CD14-positive monocyte (primary cell): ENCODE results near the gene SPTBN4. TPM values are rescaled to one million over a fixed set of nuclear protein-coding genes. Genes with fewer than 3 reads are reported as not detected.

Experiments used
- DNase-seq, 3 donors: peaks; one replicate each; pipeline ENCODE4 v3.0.0-alpha.2; 2011 to 2022
- H2AFZ ChIP-seq: 2 replicates; pipeline ENCODE4 v1.6.0; 2012; ENCODE audit warnings: mild to moderate bottlenecking, low read depth, low read length, inconsistent platforms; ENCODE audit not compliant: insufficient read depth, poor library complexity, severe bottlenecking
- H3K27ac ChIP-seq, 2 donors: 1 replicate in 1 of 2; 2 replicates in 1 of 2; pipeline ENCODE4 v1.5.1; 2012 to 2013; ENCODE audit warnings: low read length in 2 of 2, control low read depth in 1 of 2, inconsistent platforms in 1 of 2, low read depth in 1 of 2, mild to moderate bottlenecking in 1 of 2
- H3K27me3 ChIP-seq, 2 donors: one replicate each; pipeline versions ENCODE4 v1.6.0 to v1.6.1; 2011 to 2013; ENCODE audit warnings: low read length in 2 of 2; ENCODE audit not compliant: control insufficient read depth in 2 of 2, insufficient read depth in 2 of 2
- H3K36me3 ChIP-seq, 2 donors: replicated peaks in 1 of 2; 1 replicate in 1 of 2; 2 replicates in 1 of 2; pipeline versions ENCODE4 v1.5.1 to v1.6.1; 2012 to 2013; ENCODE audit warnings: low read length in 2 of 2, control low read depth in 1 of 2, inconsistent platforms in 1 of 2, mild to moderate bottlenecking in 1 of 2; ENCODE audit not compliant: insufficient read depth in 2 of 2, control insufficient read depth in 1 of 2
- H3K4me1 ChIP-seq, 2 donors: 1 replicate in 1 of 2; 2 replicates in 1 of 2; pipeline versions ENCODE4 v1.5.1 to v1.6.1; 2012 to 2013; ENCODE audit warnings: low read length in 2 of 2, control low read depth in 1 of 2, inconsistent platforms in 1 of 2, mild to moderate bottlenecking in 1 of 2, moderate library complexity in 1 of 2; ENCODE audit not compliant: insufficient read depth in 2 of 2, control insufficient read depth in 1 of 2
- H3K4me2 ChIP-seq: replicated peaks from 2 replicates; pipeline ENCODE3; 2012; ENCODE audit warnings: low read length, moderate library complexity, mild to moderate bottlenecking; ENCODE audit not compliant: poor library complexity, severe bottlenecking; ENCODE audit errors: extremely low read depth
- H3K4me3 ChIP-seq, 3 experiments: fragments of 200-600 bp in 1 of 3; sonication (generic) in 1 of 3; replicated peaks in 1 of 3; 1 replicate in 2 of 3; 2 replicates in 1 of 3; pipeline ENCODE4 v1.5.1; 2011 to 2013; ENCODE audit warnings: low read length in 3 of 3, mild to moderate bottlenecking in 3 of 3, control low read depth in 2 of 3, low read depth in 2 of 3, inconsistent platforms in 1 of 3, moderate library complexity in 1 of 3
- H3K79me2 ChIP-seq: 2 replicates; pipeline ENCODE4 v1.6.0; 2012; ENCODE audit warnings: mild to moderate bottlenecking, control low read depth, inconsistent platforms, low read length, moderate library complexity; ENCODE audit not compliant: insufficient read depth
- H3K9ac ChIP-seq: 2 replicates; pipeline ENCODE4 v1.6.0; 2017; ENCODE audit warnings: low read length, mild to moderate bottlenecking; ENCODE audit not compliant: insufficient read depth, poor library complexity, severe bottlenecking
- H3K9me3 ChIP-seq, 2 donors: replicated peaks in 1 of 2; 1 replicate in 1 of 2; 2 replicates in 1 of 2; pipeline versions ENCODE4 v1.5.1 to v1.6.1; 2012 to 2013; ENCODE audit warnings: low read length in 2 of 2, control low read depth in 1 of 2; ENCODE audit not compliant: control insufficient read depth in 1 of 2, insufficient read depth in 1 of 2
- H4K20me1 ChIP-seq: 2 replicates; pipeline ENCODE4 v1.6.0; 2012; ENCODE audit warnings: mild to moderate bottlenecking, low read length, control low read depth, moderate library complexity; ENCODE audit not compliant: insufficient read depth
- H3K27ac Mint-ChIP-seq, 7 donors: one replicate each; pipeline ENCODE4 v1.8.0; 2020; ENCODE audit warnings: mild to moderate bottlenecking in 7 of 7, mixed read lengths in 7 of 7, moderate library complexity in 6 of 7, inconsistent platforms in 2 of 7
- H3K27me3 Mint-ChIP-seq, 3 donors: one replicate each; pipeline ENCODE4 v1.8.0; 2021 to 2022; ENCODE audit warnings: low read depth in 3 of 3, mild to moderate bottlenecking in 3 of 3, mixed read lengths in 3 of 3, moderate library complexity in 3 of 3, inconsistent platforms in 1 of 3
- H3K36me3 Mint-ChIP-seq, 2 donors: one replicate each; pipeline ENCODE4 v1.8.0; 2020; ENCODE audit warnings: mixed read lengths in 2 of 2, inconsistent platforms in 1 of 2, mild to moderate bottlenecking in 1 of 2
- H3K4me1 Mint-ChIP-seq: one replicate; pipeline ENCODE4 v1.8.0; 2020; ENCODE audit warnings: mild to moderate bottlenecking, mixed read lengths
- H3K4me3 Mint-ChIP-seq, 2 donors: one replicate each; pipeline ENCODE4 v1.8.0; 2020; ENCODE audit warnings: mild to moderate bottlenecking in 2 of 2, mixed read lengths in 2 of 2, moderate library complexity in 1 of 2
- H3K9me3 Mint-ChIP-seq, 7 donors: one replicate each; pipeline ENCODE4 v1.8.0; 2020 to 2022; ENCODE audit warnings: mixed read lengths in 7 of 7, mild to moderate bottlenecking in 6 of 7, moderate library complexity in 6 of 7, inconsistent platforms in 2 of 7
- WGBS: methylation state at CpG from one replicate; pipeline ENCODE4 v1.1.5; 2013; ENCODE audit warnings: missing lambda C conversion rate; ENCODE audit not compliant: insufficient coverage; 5-methylcytosine and 5-hydroxymethylcytosine counted together
- intact Hi-C, 2 donors: fragments of 100-400 bp; cut with micrococcal nuclease; formaldehyde crosslinking; loops; one replicate each; pipeline versions ENCODE4 v1.15.0 to v1.15.1; 2023
- polyA minus RNA-seq: library from RNA; depleted of rRNA, polyadenylated mRNA; stranded (reverse); fragments of >200 nt; gene quantifications from 2 replicates; pipeline ENCODE4 v1.2.3, GENCODE V29; 2012
- polyA plus RNA-seq, 3 donors: library from polyadenylated mRNA; depleted of rRNA in 1 of 3; unstranded in 2 of 3; stranded (reverse) in 1 of 3; fragments of 300-500 nt in 2 of 3; fragments of >200 nt in 1 of 3; fragmentation: Illumina TruSeq in 2 of 3; gene quantifications; 1 replicate in 2 of 3; 2 replicates in 1 of 3; pipeline ENCODE4 v1.2.3, GENCODE V29; 2012 to 2021
- total RNA-seq, 12 experiments: library from RNA in 1 of 12; stranded (reverse) in 1 of 12; fragments of 120-200 nt in 1 of 12; gene quantifications; one replicate each; pipeline ENCODE4 v1.2.4 and lab custom pipeline; 2013 to 2026; ENCODE audit warnings: mixed read lengths in 6 of 12, inconsistent platforms in 1 of 12
- TF ChIP-seq, protein P1 (sequence below): fragments of 200-600 bp; IDR thresholded peaks from one replicate; pipeline ENCODE4 v1.8.0; 2022; ENCODE audit warnings: antibody characterized with exemption, mild to moderate bottlenecking

SPTBN4 gene
- total RNA-seq (2013) = 0.08 TPM
- polyA plus RNA-seq = under 1 TPM in 1 of 3 donors, not detected in 2; 0.07 TPM
- 0.42 and 0.64 TPM in 2 replicates for polyA minus RNA-seq
- total RNA-seq (lab: John Stamatoyannopoulos, UW) = 0.98 to 7.2 (median 4.2) reads per million in 11 experiments

DNA sequence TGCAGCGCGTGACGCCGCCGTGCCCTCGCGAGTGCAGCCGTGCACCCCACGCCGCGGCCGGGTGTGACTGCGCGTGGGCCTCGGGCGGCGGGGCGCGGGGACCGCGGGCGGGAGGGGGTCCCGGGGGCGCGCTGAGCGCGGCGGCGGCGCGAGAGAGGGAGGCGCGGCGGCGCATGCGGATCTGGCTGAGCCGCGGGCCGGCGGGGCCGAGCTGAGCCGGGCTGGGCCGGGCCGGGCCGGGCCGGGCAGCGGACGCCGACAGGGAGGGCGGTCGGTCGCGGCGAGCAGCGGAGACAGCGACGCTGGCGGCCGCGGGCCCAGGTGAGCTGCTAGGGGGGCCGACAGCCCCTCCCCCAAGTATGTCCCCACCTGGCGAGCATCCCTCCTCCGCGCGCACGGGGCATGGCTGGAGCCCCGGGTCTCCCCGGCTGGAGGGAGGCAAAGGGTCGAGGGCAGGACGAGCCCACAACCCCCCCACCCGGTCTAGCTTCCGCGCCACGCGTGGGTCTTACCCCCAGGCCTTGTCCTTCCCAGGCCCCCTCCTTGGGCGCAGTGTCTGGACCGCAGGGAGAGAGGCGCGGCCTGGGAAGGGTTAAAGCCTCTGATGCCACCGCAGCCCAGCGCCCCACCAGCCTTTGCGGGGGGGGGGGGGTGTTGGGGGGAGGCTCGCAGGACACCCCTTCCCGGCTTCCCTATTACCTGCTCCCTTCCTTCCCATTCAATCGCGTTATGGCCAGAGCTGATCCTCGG, at the start of gene SPTBN4:
Gene SPTBN4, plus strand, starts transcription at position 17 of the 750 bp plus-strand sequence. CDS start 5,621 bp downstream, outside the sequence.
- WGBS = 2% methylated on average over 57 of the region's 87 CpGs
- peaks cover 42 to 55% of the 10 kb centered on the region in 2 donors for H3K4me1 ChIP-seq
- Mint-ChIP-seq H3K36me3 (peaks cover 5 to 10% of the 10 kb centered on the region in 2 donors), H3K27me3 (peaks cover 25 to 33% (median 33%) of the 10 kb centered on the region in 3 donors), H3K4me1 (peaks cover 46% of the 10 kb centered on the region), H3K9me3 (peaks cover 2 to 10% (median 6%) of the 10 kb centered on the region in 7 donors), H3K27ac (peak within 1 kb of the TSS; percentile 72 to 99 (median 95)), H3K4me3 (peak within 1 kb of the TSS; percentile 90 to 96)
- H3K9me3 ChIP-seq = no peaks in the 10 kb centered on the region
- H4K20me1 ChIP-seq = peaks cover 5% of the 10 kb centered on the region
- DNase-seq = peak in 1 of 3 donors; percentile 20
- no peaks in the 10 kb centered on the region for H3K36me3 ChIP-seq
- peak within 1 kb of the TSS in 2 of 3 experiments; percentile 19 to 84 for H3K4me3 ChIP-seq
- H2AFZ ChIP-seq = no peak within 1 kb of the TSS
- TF ChIP-seq, protein P1, sequence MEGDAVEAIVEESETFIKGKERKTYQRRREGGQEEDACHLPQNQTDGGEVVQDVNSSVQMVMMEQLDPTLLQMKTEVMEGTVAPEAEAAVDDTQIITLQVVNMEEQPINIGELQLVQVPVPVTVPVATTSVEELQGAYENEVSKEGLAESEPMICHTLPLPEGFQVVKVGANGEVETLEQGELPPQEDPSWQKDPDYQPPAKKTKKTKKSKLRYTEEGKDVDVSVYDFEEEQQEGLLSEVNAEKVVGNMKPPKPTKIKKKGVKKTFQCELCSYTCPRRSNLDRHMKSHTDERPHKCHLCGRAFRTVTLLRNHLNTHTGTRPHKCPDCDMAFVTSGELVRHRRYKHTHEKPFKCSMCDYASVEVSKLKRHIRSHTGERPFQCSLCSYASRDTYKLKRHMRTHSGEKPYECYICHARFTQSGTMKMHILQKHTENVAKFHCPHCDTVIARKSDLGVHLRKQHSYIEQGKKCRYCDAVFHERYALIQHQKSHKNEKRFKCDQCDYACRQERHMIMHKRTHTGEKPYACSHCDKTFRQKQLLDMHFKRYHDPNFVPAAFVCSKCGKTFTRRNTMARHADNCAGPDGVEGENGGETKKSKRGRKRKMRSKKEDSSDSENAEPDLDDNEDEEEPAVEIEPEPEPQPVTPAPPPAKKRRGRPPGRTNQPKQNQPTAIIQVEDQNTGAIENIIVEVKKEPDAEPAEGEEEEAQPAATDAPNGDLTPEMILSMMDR = no peak
- H3K27ac ChIP-seq = peak within 1 kb of the TSS; percentile 91 to 96
- peak within 1 kb of the TSS; percentile 89 for H3K9ac ChIP-seq
- H3K4me2 ChIP-seq = peak within 1 kb of the TSS; percentile 89
- H3K79me2 ChIP-seq = peaks cover 27% of the 10 kb centered on the region
- intact Hi-C loops = loop anchor here (5.0 to 10.0 kb wide), 2 partner anchors 102 to 105 kb away; no protein-coding TSS in a partner anchor
- peaks cover 13 to 24% of the 10 kb centered on the region in 2 donors for H3K27me3 ChIP-seq

GRCh38 chr19:40417643-40417981, 49.2 kb upstream of the SPTBN4 start:
- Histone ChIP-seq H3K36me3 (peaks cover 5% of the 10 kb centered on the region in 2 donors), H3K4me1 (peaks cover 34 to 50% of the 10 kb centered on the region in 2 donors), H3K27ac (peak overlapping the region; percentile 21 to 61), H4K20me1 (peaks cover 3% of the 10 kb centered on the region), H3K79me2 (peaks cover 11% of the 10 kb centered on the region), H3K4me2 (peak overlapping the region; percentile 61), H3K9ac (peak overlapping the region; percentile 10), H2AFZ (peak overlapping the region; percentile 77), H3K9me3 (no peaks in the 10 kb centered on the region), H3K4me3 (peak overlapping the region in 1 of 3 experiments; percentile 42), H3K27me3 (no peaks in the 10 kb centered on the region)
- TF ChIP-seq, protein P1 = no peak
- peak overlapping the region in 5 of 7 donors; percentile 62 to 77 (median 69) for H3K27ac Mint-ChIP-seq
- intact Hi-C loops = no loop called here
- peak overlapping the region in 1 of 2 donors; percentile 80 for H3K4me3 Mint-ChIP-seq
- no peak for DNase-seq
- peaks cover 6 to 7% of the 10 kb centered on the region in 2 donors for H3K36me3 Mint-ChIP-seq
- H3K9me3 Mint-ChIP-seq = peaks cover 0 to 3% (median 0%) of the 10 kb centered on the region in 7 donors
- H3K4me1 Mint-ChIP-seq = peaks cover 46% of the 10 kb centered on the region
- 75% methylated on average over 4 of the region's 4 CpGs for WGBS
- H3K27me3 Mint-ChIP-seq = peaks cover 4 to 8% (median 4%) of the 10 kb centered on the region in 3 donors
